Skeletal muscle satellite cell (primary cell): ENCODE data around the gene FRY.

Source experiments
- H3K27me3 ChIP-seq: 2 replicates; pipeline ENCODE4 v1.7.0; 2013; ENCODE audit warnings: low read length; ENCODE audit not compliant: control insufficient read depth, insufficient read depth
- H3K36me3 ChIP-seq: 2 replicates; pipeline ENCODE4 v1.7.0; 2013; ENCODE audit warnings: mild to moderate bottlenecking, control low read depth, low read length; ENCODE audit not compliant: insufficient read depth
- H3K4me1 ChIP-seq: 2 replicates; pipeline ENCODE4 v1.7.0; 2013; ENCODE audit warnings: low read length; ENCODE audit not compliant: control insufficient read depth, insufficient read depth
- H3K4me2 ChIP-seq: 2 replicates; pipeline ENCODE4 v1.7.0; 2013; ENCODE audit warnings: mild to moderate bottlenecking, low read length
- H3K4me3 ChIP-seq: 2 replicates; pipeline ENCODE4 v1.7.0; 2013; ENCODE audit warnings: low read length
- H3K9ac ChIP-seq: 2 replicates; pipeline ENCODE4 v1.7.0; 2013; ENCODE audit warnings: mild to moderate bottlenecking, low read depth, low read length, moderate library complexity
- H3K9me3 ChIP-seq: replicated peaks from 2 replicates; pipeline ENCODE4 v1.7.0; 2013; ENCODE audit warnings: mild to moderate bottlenecking, control low read depth, low read length

FRY gene

DNA sequence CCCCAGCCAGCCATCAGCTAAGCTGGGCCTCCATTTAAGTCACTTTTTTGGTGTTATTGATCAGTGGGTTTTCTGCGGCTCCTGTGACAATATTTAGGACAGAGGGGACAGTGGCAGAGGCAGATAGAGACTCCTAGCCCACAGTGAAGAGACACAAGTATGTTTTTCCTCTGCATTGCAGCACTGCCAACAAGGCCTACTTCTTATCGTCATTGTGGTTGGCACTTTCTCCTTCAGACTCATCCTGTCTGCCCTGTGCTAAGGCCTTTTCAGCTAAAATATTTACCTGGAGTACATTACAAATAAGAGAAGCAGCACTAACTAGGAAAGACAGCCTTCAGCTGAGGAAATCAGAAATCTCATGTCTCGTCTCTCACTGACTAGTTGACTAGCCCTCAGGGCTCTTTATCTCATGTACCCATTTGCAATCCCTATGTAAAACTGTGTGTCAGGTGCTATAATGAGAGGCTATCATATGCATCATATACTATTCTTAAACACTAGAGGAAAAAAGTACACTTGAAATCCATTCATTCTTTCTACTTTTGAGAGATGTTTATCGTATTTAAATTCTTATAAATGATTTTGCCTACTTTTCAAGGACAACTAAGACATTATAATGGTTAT is 221.4 kb downstream of the FRY start:
- Histone ChIP-seq H3K4me2 (no peak overlapping the region), H3K27me3 (no peaks in the 10 kb centered on the region), H3K4me1 (no peaks in the 10 kb centered on the region), H3K9ac (no peak overlapping the region), H3K36me3 (no peaks in the 10 kb centered on the region), H3K4me3 (no peak overlapping the region), H3K9me3 (no peaks in the 10 kb centered on the region)

DNA sequence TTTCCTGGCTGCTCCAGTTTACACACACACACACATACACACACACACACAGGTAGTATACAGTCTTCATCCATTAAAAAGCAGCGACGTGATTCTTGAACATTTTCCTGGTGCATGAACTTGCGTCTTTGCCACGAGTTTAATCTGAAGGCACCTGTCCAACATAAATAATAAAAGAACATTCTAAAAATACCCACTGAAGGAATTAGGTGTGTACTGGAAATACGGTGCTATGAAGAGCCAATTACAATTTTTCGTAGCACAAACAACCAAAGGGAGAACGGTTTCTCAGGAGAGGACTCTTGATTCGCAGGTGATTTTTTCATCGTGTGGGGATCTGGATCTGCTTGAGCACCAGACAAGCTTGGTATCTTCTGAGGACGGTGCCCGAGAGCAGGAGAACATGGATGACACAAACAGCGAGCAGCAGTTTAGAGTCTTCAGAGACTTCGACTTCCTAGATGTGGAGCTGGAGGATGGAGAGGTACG is 222.4 kb downstream of the FRY start:
- H3K9ac ChIP-seq: no peak overlapping the region
- no peak overlapping the region for H3K4me2 ChIP-seq
- H3K4me3 ChIP-seq: no peak overlapping the region

GRCh38 chr13:32254416-32254815 is 222.8 kb downstream of the FRY start:
- Histone ChIP-seq H3K9me3 (no peaks in the 10 kb centered on the region), H3K36me3 (no peaks in the 10 kb centered on the region), H3K9ac (no peak overlapping the region), H3K4me3 (no peak overlapping the region), H3K4me1 (no peaks in the 10 kb centered on the region), H3K27me3 (no peaks in the 10 kb centered on the region), H3K4me2 (no peak overlapping the region)

More for the DNA sequence above, 222.4 kb downstream of the FRY start:
- Histone ChIP-seq H3K27me3 (no peaks in the 10 kb centered on the region), H3K9me3 (no peaks in the 10 kb centered on the region), H3K36me3 (no peaks in the 10 kb centered on the region), H3K4me1 (no peaks in the 10 kb centered on the region)

DNA sequence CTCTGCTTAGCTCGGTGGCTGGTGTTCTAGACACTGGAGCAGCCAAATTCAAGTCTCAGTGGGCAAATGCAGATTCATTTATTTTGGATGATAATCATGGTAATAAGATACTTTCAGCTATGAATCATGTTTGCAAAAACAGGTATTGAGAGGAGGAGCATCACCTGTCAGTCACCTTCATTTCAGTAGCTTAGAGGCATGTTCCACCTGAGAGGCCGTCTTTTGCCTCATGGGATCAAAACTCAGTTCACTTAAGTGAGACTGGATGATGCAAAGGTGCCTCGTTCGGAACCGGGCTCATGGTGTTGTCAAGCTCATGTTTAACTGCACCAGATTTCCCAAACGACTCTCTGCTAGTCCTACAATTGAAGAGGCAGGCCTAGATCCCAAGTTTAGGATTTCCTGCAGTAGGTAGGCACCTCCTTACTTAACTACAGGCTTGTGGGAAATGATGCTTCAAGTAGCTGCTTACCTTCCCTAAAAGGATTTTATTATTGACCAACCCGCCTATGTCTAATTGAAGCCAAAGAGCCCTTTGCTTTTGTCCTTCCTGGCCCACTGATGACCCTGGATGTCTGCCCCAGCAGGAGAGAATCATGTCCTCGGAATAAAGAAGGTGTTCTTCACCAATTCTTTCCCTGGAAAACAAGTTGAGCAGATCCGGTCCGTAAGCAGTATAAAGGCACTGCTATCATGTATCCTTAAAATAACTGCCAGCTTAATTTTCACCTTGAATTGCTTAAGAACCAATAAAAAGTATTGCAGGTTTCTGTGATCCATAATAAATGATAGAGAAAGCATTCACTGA is 223.5 kb downstream of the FRY start:
- H3K27me3 ChIP-seq: no peaks in the 10 kb centered on the region
- no peaks in the 10 kb centered on the region for H3K4me1 ChIP-seq
- H3K36me3 ChIP-seq: no peaks in the 10 kb centered on the region
- no peaks in the 10 kb centered on the region for H3K9me3 ChIP-seq
- no peak overlapping the region for H3K9ac ChIP-seq
- H3K4me2 ChIP-seq: no peak overlapping the region
- no peak overlapping the region for H3K4me3 ChIP-seq

- no peak overlapping the region for H3K4me3 ChIP-seq
- H3K9ac ChIP-seq: no peak overlapping the region
These were observed 224.1 kb downstream of the FRY start for GRCh38 chr13:32255724-32256109.

GRCh38 chr13:32256243-32256642 is 224.7 kb downstream of the FRY start:
- H3K4me3 ChIP-seq: no peak overlapping the region
- no peaks in the 10 kb centered on the region for H3K9me3 ChIP-seq
- no peaks in the 10 kb centered on the region for H3K36me3 ChIP-seq
- no peak overlapping the region for H3K9ac ChIP-seq
- H3K4me2 ChIP-seq: no peak overlapping the region
- H3K4me1 ChIP-seq: peaks cover 2% of the 10 kb centered on the region
- no peaks in the 10 kb centered on the region for H3K27me3 ChIP-seq

More at GRCh38 chr13:32255724-32256109, 224.1 kb downstream of the FRY start:
- Histone ChIP-seq H3K9me3 (no peaks in the 10 kb centered on the region), H3K4me2 (no peak overlapping the region), H3K4me1 (no peaks in the 10 kb centered on the region), H3K36me3 (no peaks in the 10 kb centered on the region), H3K27me3 (no peaks in the 10 kb centered on the region)

- H3K36me3 ChIP-seq: no peaks in the 10 kb centered on the region
- H3K9me3 ChIP-seq: no peaks in the 10 kb centered on the region
- peaks cover 13% of the 10 kb centered on the region for H3K4me1 ChIP-seq
- no peak overlapping the region for H3K4me3 ChIP-seq
- no peak overlapping the region for H3K9ac ChIP-seq
- H3K27me3 ChIP-seq: no peaks in the 10 kb centered on the region
- H3K4me2 ChIP-seq: no peak overlapping the region
These were observed 226.1 kb downstream of the FRY start for GRCh38 chr13:32257649-32258048.

GRCh38 chr13:32259116-32259515 is 227.5 kb downstream of the FRY start:
- no peak overlapping the region for H3K4me3 ChIP-seq
- H3K4me2 ChIP-seq: no peak overlapping the region
- H3K27me3 ChIP-seq: no peaks in the 10 kb centered on the region
- H3K9me3 ChIP-seq: no peaks in the 10 kb centered on the region
- no peak overlapping the region for H3K9ac ChIP-seq
- peaks cover 16% of the 10 kb centered on the region for H3K4me1 ChIP-seq
- H3K36me3 ChIP-seq: no peaks in the 10 kb centered on the region

GRCh38 chr13:32261567-32261966 is 230.0 kb downstream of the FRY start:
- Histone ChIP-seq H3K36me3 (no peaks in the 10 kb centered on the region), H3K4me2 (peak overlapping the region; percentile 7), H3K27me3 (no peaks in the 10 kb centered on the region), H3K4me1 (peaks cover 24% of the 10 kb centered on the region), H3K4me3 (no peak overlapping the region), H3K9ac (peak overlapping the region; percentile 8), H3K9me3 (no peaks in the 10 kb centered on the region)

- Histone ChIP-seq H3K4me2 (peak overlapping the region; percentile 7), H3K36me3 (no peaks in the 10 kb centered on the region), H3K4me1 (peaks cover 24% of the 10 kb centered on the region), H3K9ac (peak overlapping the region; percentile 8), H3K27me3 (no peaks in the 10 kb centered on the region), H3K9me3 (no peaks in the 10 kb centered on the region), H3K4me3 (no peak overlapping the region)
These were observed 230.6 kb downstream of the FRY start for GRCh38 chr13:32262165-32262564.

GRCh38 chr13:32262619-32263018 is 231.0 kb downstream of the FRY start:
- Histone ChIP-seq H3K9ac (no peak overlapping the region), H3K36me3 (peaks cover 3% of the 10 kb centered on the region), H3K4me1 (peaks cover 24% of the 10 kb centered on the region), H3K9me3 (no peaks in the 10 kb centered on the region), H3K27me3 (no peaks in the 10 kb centered on the region), H3K4me3 (no peak overlapping the region), H3K4me2 (no peak overlapping the region)

DNA sequence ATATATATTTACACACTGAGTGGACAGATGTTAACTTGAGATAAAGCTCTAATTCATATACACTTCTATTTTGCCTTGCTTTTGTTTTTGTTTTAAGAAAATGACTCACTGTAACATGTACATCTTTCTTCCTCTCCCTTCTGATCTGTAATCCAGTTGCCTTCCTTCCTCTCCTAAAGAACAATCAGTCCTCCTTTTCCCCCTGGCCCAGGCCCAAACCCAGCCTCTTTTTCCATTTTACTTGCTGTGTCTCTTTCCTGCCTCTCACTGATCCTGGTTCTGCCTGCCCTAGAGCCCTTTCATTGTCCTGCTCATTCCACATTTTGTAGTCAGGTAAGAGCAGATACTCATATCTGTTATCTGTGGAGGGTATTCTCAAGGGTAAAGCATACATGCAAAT is 232.8 kb downstream of the FRY start:
- Histone ChIP-seq H3K9ac (no peak overlapping the region), H3K9me3 (no peaks in the 10 kb centered on the region), H3K36me3 (peaks cover 3% of the 10 kb centered on the region), H3K4me3 (no peak overlapping the region), H3K27me3 (no peaks in the 10 kb centered on the region), H3K4me1 (peaks cover 24% of the 10 kb centered on the region), H3K4me2 (peak overlapping the region; percentile 13)
